Measurements from ENCODE around the gene RPUSD4. TPM values are rescaled to one million over a fixed set of nuclear protein-coding genes. Genes with fewer than 3 reads are reported as not detected.

Gene RPUSD4
- total RNA-seq, 1 experiment from 2014 or later, result 39.7 TPM

DNA sequence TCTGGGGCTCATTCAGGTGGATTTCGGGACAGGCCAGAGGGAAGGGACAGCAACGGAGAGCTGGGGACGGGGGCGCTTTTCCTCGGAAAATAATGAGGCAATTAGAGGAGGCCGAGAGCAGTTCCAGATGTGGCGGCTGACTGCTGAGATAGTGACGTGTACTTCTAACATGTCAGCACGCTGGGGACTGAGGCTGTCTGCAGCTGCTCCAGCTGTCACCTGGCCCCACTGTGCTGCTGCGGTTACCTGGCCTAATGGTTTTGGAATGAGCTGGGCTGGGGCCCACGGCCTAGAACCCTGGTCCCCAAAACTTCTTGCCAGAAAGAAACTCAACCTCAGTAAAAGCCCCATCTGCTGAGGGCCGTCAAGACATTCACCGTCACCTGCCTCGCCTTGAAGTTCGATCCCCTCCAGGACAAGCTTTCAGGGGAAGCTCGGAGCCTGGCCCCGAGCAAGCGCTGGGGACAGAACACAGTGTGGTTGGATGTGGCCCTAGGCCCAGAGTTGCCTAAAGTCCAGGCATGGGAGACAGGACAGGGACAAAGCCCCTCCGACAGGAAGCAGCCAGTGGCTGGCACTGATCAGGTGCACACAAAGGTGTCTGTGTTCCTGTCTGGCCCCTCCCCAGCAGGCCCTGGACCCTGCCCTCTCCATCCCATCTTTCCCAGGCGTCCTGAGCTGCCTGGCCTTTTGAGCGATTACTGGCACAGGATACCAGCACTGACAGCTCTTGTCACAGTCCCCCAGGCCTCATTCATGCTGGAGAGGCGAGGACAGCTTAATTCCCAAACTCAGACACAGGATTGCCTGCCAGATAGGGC, 22.1 kb downstream of the RPUSD4 start:
- CTCF ChIA-PET, result no interaction called here
- no peak for ATAC-seq
- no peaks in the 10 kb centered on the region for H3K9me3 ChIP-seq (ENCODE audit: low read length)

DNA sequence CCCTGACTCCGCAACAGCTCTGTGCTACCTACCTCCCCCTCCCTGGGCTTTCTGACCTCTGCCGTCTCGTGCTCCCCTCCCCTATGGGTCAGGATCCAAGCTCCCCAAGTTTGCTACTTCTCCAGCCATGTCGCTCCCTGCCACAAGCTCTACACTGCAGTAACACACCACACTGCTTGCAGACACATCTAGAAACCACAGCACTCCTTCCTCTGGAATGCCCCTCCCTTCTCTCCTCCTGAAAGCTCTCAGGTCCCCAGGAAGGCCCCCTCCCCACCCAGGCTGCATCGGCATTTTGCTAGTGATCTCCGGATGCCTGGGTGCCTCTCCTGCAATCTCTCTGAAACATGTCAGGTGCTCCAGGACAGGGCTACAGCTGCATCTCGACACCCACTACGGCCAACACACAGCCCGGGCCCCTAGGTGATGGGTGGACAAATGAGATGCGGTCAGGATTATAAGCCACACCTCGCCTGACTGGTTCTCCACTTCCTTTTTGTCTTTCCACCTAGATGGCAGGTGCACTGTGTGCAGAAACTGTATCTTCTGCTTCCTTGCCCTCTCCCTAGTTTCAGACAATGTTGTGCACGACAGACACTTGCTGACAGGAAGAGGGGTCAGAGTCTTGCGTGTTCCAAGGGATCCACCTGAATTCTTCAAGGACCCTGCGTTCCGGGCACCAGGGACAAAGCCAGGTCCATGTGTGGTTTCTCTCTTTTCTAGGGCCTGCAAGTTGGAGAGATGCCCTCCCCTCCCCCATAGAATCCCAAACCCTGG, 22.9 kb downstream of the RPUSD4 start:
- TF ChIP-seq, protein P1, sequence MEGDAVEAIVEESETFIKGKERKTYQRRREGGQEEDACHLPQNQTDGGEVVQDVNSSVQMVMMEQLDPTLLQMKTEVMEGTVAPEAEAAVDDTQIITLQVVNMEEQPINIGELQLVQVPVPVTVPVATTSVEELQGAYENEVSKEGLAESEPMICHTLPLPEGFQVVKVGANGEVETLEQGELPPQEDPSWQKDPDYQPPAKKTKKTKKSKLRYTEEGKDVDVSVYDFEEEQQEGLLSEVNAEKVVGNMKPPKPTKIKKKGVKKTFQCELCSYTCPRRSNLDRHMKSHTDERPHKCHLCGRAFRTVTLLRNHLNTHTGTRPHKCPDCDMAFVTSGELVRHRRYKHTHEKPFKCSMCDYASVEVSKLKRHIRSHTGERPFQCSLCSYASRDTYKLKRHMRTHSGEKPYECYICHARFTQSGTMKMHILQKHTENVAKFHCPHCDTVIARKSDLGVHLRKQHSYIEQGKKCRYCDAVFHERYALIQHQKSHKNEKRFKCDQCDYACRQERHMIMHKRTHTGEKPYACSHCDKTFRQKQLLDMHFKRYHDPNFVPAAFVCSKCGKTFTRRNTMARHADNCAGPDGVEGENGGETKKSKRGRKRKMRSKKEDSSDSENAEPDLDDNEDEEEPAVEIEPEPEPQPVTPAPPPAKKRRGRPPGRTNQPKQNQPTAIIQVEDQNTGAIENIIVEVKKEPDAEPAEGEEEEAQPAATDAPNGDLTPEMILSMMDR (conservative IDR thresholded peaks at IDR 0.05; ENCODE audit: low read depth, low read length), result no peak
- TF ChIP-seq EZH2phosphoT487 (IDR thresholded peaks at IDR 0.05; ENCODE audit: borderline replicate concordance, low read length) (no peak), EZH2 (IDR thresholded peaks at IDR 0.05; ENCODE audit: low read length, unreplicated experiment) (no peak)
- no TSS peak for BruUV-seq (replicated peaks)
- Histone ChIP-seq H3K4me1 (ENCODE audit: insufficient read depth, low read length) (no peaks in the 10 kb centered on the region), H3K4me3 (ENCODE audit: low read length) (no peak overlapping the region), H2AFZ (ENCODE audit: low read length) (no peak overlapping the region), H3K9me2 (replicated peaks; ENCODE audit: low read length) (no peaks in the 10 kb centered on the region), H3K9me3 (ENCODE audit: low read length) (no peaks in the 10 kb centered on the region), H3K27me3 (ENCODE audit: low read length) (no peaks in the 10 kb centered on the region), H3K36me3 (ENCODE audit: low read depth, low read length) (peaks cover 29% of the 10 kb centered on the region), H3K79me2 (ENCODE audit: low read length) (no peaks in the 10 kb centered on the region), H3K4me2 (ENCODE audit: low read length) (no peak overlapping the region), H3K27ac (ENCODE audit: low read length) (no peak overlapping the region), H4K20me1 (ENCODE audit: low read length) (no peaks in the 10 kb centered on the region; the same call in 1 of the 2 replicates), H3F3A (ENCODE audit: low read length, unreplicated experiment) (no peaks in the 10 kb centered on the region), H3K9ac (ENCODE audit: low read length) (no peak overlapping the region)
- no peak for DNase-seq
- ChIA-PET CTCF (no interaction called here), POLR2A (ENCODE audit: unreplicated experiment) (no interaction called here)
- intact Hi-C loops (cut with micrococcal nuclease), result no loop called here
- ATAC-seq, result no peak

More for the DNA sequence above, 22.1 kb downstream of the RPUSD4 start:
- no peaks in the 10 kb centered on the region for H3F3A ChIP-seq (ENCODE audit: low read length, unreplicated experiment)
- H3K79me2 ChIP-seq (ENCODE audit: low read length), result no peaks in the 10 kb centered on the region
- H3K4me2 ChIP-seq (ENCODE audit: low read length), result no peak overlapping the region
- intact Hi-C loops (cut with micrococcal nuclease), result no loop called here
- H3K27ac ChIP-seq (ENCODE audit: low read length), result no peak overlapping the region
- H4K20me1 ChIP-seq (ENCODE audit: low read length), result peaks cover 4% of the 10 kb centered on the region; the same call in 1 of the 2 replicates
- no peak overlapping the region for H2AFZ ChIP-seq (ENCODE audit: low read length)
- no peaks in the 10 kb centered on the region for H3K9me2 ChIP-seq (replicated peaks; ENCODE audit: low read length)
- H3K9ac ChIP-seq (ENCODE audit: low read length), result no peak overlapping the region
- H3K4me3 ChIP-seq (ENCODE audit: low read length), result no peak overlapping the region
- POLR2A ChIA-PET (ENCODE audit: unreplicated experiment), result no interaction called here
- H3K36me3 ChIP-seq (ENCODE audit: low read depth, low read length), result peaks cover 34% of the 10 kb centered on the region
- TF ChIP-seq EZH2 (IDR thresholded peaks at IDR 0.05; ENCODE audit: low read length, unreplicated experiment) (no peak), EZH2phosphoT487 (IDR thresholded peaks at IDR 0.05; ENCODE audit: borderline replicate concordance, low read length) (no peak)
- TF ChIP-seq, protein P1 (conservative IDR thresholded peaks at IDR 0.05; ENCODE audit: low read depth, low read length), result no peak
- no peaks in the 10 kb centered on the region for H3K27me3 ChIP-seq (ENCODE audit: low read length)
- H3K4me1 ChIP-seq (ENCODE audit: insufficient read depth, low read length), result no peaks in the 10 kb centered on the region
- BruUV-seq (replicated peaks), result no TSS peak
- no peak for DNase-seq

Data from PC-3 (cell line).